ENCODE measurements around the gene SF3A1. TPM values are rescaled to one million over a fixed set of nuclear protein-coding genes. Genes with fewer than 3 reads are reported as not detected.
A peak's percentile ranks its signal among the peaks of the same experiment; 100 is the strongest.

SF3A1 gene
- total RNA-seq, 1 experiment from 2014 or later, result 19.5 TPM

DNA sequence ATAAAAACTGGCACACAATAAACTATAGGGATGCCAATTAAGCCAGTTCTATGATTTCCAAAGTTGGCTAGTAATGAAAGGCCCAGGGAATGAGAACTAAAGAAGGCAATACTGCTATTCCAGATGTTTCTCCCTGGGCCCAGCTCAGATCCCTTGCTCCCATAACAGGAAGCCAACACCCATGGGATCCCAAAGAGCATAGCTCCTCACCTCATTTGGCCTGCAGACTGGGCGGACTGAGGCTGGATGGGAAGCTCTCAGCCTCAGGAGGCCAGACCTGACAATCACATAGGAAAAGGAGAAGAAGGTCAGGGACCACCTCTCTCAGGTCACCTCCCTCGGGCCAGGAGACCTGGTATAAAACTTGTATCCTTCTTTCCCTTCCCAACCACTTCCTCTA, 35.2 kb downstream of the SF3A1 start:
- H3K36me3 ChIP-seq, result peaks cover 17% of the 10 kb centered on the region
- H3K4me3 ChIP-seq, result no peak overlapping the region
- no peak for DNase-seq
- H3K27me3 ChIP-seq, result no peaks in the 10 kb centered on the region
- H3K9me3 ChIP-seq, result no peaks in the 10 kb centered on the region

DNA sequence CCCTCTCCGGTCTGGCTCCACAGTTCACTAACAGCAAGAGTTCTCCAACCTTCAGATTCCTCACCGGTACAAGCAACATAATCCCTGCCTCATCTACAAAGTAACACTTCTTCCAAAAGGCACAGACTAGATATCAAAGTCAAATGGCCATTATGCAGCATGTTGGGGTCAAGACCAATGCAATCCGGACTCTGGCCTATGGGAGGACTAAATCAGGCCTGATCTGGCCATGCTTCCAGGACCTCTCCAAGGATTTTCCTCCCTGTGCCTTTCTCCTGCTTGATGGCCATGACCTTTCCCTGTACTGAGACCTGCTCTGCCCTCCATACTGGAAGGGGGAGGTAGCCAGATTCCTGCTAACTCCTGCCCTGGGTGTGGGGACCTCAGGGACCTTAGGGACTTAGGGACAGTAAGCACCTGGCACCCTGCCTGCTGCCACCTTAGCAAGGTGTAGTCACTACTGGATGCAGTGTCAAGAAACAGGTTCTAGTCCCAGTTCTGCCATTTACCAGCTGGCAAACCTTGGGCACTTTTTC, 36.6 kb downstream of the SF3A1 start:
- H3K4me3 ChIP-seq, result no peak overlapping the region
- no peaks in the 10 kb centered on the region for H3K27me3 ChIP-seq
- no peak for DNase-seq
- H3K36me3 ChIP-seq, result peaks cover 20% of the 10 kb centered on the region
- H3K9me3 ChIP-seq, result no peaks in the 10 kb centered on the region

GRCh38 chr22:30318799-30319419, 37.8 kb downstream of the SF3A1 start:
- Histone ChIP-seq H3K9me3 (no peaks in the 10 kb centered on the region), H3K4me3 (no peak overlapping the region), H3K36me3 (peaks cover 11% of the 10 kb centered on the region), H3K27me3 (no peaks in the 10 kb centered on the region)
- no peak for DNase-seq

GRCh38 chr22:30317778-30318177, 38.9 kb downstream of the SF3A1 start:
- DNase-seq, result no peak
- Histone ChIP-seq H3K9me3 (no peaks in the 10 kb centered on the region), H3K27me3 (no peaks in the 10 kb centered on the region), H3K4me3 (no peak overlapping the region), H3K36me3 (peaks cover 11% of the 10 kb centered on the region)

DNA sequence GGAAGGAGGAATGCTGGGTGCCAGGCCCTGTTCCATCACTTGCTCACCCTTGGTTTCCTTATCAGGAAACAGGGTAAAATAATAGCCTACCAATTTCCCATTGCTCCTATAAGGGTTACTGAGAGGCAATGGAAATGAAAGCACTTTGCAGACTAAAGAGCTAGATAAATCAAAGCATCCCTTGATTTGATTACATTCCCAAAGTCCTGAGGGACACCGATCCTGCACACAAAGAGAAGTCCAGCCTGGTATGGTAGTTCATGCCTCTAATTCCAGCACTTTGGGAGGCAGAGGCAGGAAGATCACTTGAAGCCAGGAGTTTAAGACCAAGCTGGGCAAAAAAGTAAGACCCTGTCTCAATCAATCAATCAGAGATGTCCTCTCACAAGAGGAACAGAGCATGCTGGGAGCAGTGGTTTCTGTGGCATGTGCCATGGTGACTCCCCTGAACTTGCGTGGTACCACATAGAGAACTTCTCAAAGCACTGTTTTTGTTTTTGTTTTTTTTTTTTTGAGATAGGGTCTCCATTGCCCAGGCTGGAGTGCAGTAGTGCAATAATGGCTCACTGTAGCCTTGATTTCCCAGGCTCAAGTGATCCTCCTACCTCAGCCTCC, 40.6 kb downstream of the SF3A1 start:
- H3K36me3 ChIP-seq, result peaks cover 11% of the 10 kb centered on the region
- no peaks in the 10 kb centered on the region for H3K9me3 ChIP-seq
- no peak for DNase-seq
- H3K27me3 ChIP-seq, result no peaks in the 10 kb centered on the region
- no peak overlapping the region for H3K4me3 ChIP-seq

DNA sequence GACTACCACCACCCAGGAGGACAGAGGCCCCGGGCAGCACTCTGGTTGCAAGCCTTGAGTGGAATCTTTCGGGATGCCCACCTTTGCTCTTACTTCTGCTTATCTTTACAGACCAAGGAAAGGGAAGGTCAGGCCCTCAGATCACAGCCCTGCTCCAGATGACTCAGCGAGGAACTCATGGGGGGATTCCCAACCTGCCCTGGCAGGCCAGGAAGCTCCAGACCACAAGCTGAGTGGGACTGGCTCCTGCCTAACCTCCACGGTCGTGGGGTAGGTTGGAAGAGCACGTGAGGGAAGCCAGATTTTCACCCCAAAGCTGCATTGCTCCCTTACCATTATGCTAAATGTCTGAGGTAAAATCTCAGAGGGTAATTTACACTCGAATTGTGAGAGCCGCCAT, 41.8 kb downstream of the SF3A1 start:
- Histone ChIP-seq H3K36me3 (peaks cover 6% of the 10 kb centered on the region), H3K9me3 (no peaks in the 10 kb centered on the region), H3K27me3 (no peaks in the 10 kb centered on the region), H3K4me3 (no peak overlapping the region)
- peak; percentile 31 for DNase-seq

GRCh38 chr22:30313527-30314363, 42.9 kb downstream of the SF3A1 start:
- Histone ChIP-seq H3K9me3 (no peaks in the 10 kb centered on the region), H3K4me3 (no peak overlapping the region), H3K36me3 (peaks cover 4% of the 10 kb centered on the region), H3K27me3 (no peaks in the 10 kb centered on the region)
- no peak for DNase-seq

GRCh38 chr22:30312053-30312452, 44.6 kb downstream of the SF3A1 start:
- DNase-seq, result peak; percentile 93
- Histone ChIP-seq H3K27me3 (no peaks in the 10 kb centered on the region), H3K9me3 (no peaks in the 10 kb centered on the region), H3K4me3 (no peak overlapping the region), H3K36me3 (peaks cover 4% of the 10 kb centered on the region)

DNA sequence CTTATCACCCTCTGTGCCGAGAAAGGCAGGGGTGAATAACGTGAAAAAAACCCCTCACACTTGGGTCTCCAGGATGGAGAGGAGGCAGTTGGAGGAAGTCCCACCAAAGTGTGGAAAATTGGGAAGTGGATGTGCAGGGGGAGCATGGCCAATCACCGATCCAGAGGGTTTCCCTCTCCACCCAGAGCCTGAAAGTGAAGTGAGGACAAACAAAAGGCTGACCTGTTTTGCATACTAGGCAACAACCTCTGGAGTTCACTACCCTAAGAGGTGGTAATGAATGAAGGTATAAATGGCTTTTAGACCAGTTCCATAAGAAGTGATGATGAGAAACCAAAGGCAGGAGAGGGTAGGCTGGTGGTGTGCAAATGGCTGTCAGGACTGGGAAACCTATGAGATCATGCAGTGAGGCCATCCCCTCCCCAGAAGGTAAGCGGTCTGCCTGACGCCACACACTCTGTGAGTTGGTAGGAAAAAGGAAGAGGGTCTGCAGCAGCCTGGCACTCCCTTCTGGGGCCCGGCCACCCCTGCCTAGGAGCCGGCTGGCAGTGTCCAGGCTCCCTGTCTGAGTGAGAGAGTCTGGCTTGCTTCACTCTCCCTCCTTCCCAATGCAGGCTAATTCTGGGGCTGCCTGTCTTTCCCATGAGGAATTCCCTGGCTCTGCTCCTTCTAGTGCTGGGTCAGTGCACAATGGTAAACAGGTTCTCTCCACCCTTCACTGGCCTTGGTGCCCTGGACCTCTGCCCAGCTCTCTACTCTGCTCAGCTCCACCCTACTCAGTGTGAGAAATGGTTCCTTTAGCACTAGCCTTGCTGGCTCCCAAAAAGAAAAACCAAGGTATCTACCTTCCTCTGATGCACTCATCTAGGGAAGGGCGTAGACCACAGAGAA, 45.6 kb downstream of the SF3A1 start:
- peak overlapping the region; percentile 7; the same call in 1 of the 2 replicates for H3K4me3 ChIP-seq
- peak; percentile 94 for DNase-seq

GRCh38 chr22:30309951-30310741, 46.5 kb downstream of the SF3A1 start:
- Histone ChIP-seq H3K9me3 (no peaks in the 10 kb centered on the region), H3K4me3 (no peak overlapping the region), H3K36me3 (no peaks in the 10 kb centered on the region; the same call in 1 of the 2 replicates), H3K27me3 (no peaks in the 10 kb centered on the region)
- DNase-seq, result peak; percentile 71

More for the DNA sequence above, 45.6 kb downstream of the SF3A1 start:
- H3K9me3 ChIP-seq, result no peaks in the 10 kb centered on the region
- H3K27me3 ChIP-seq, result no peaks in the 10 kb centered on the region
- peaks cover 4% of the 10 kb centered on the region for H3K36me3 ChIP-seq

DNA sequence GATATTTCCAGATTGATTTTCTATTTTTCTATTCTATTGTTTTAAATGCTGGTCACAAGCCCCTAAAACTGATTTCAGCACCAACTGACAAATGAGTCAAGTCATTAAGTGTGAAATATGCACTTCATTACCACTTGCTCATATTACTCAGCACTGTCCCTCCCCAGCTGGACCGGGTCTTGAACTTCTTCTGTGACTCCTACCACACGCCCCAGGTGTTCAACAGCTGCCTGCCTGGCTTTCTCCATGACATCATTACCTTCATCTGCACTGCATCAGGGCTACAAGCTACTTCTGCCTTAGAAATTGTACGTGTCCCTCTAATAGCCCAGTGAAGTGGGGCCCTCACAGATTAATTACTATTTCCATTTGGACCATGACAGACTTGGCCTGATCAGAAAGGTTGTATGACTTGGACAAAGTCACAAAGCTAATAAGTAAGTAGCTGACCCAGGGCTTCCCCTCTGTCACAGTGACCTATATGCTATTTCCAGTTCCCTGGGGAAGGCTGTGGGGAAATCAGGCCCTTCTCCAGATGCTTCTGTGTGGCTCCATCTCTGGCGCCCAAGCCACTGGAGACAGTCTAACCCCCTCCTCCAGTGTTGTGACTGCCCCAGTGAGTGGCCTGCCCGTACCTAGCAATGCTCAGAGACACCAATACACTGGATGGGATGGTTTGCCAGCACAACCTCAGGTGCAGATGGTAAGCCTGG, 48.0 kb downstream of the SF3A1 start:
- Histone ChIP-seq H3K9me3 (no peaks in the 10 kb centered on the region), H3K4me3 (no peak overlapping the region), H3K36me3 (peaks cover 3% of the 10 kb centered on the region; the same call in 1 of the 2 replicates), H3K27me3 (no peaks in the 10 kb centered on the region)
- DNase-seq, result peak; percentile 40

- H3K27me3 ChIP-seq, result no peaks in the 10 kb centered on the region
- H3K9me3 ChIP-seq, result no peaks in the 10 kb centered on the region
- no peak overlapping the region for H3K4me3 ChIP-seq
- peaks cover 8% of the 10 kb centered on the region; the same call in 1 of the 2 replicates for H3K36me3 ChIP-seq
- no peak for DNase-seq
Measured at GRCh38 chr22:30308093-30308492, 48.6 kb downstream of the SF3A1 start.

DNA sequence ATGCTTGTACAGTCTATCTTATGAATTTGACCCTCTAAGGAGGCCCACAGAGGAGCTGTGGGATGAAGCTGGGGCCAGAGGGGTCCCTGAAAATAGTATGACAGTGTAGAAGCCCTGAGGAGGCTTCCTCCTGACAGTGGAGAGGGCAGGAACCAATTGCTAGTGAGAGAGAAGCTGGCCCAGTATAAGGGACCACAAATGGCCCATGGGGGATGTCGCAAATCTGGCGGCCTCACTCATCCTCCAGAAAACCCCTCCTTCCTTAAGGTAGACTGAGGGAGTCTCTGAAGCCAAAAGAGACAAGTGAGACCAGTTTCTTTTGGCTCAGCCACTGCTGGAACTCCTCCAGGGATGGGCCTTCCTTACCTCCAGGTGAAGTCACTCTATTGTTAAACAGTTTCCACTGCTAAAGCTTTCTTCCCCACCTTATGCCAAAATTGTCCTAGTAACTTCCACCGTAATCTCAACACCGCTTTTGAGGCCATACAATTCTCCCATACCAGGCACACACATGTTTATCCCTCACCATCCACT, 49.6 kb downstream of the SF3A1 start:
- Histone ChIP-seq H3K4me3 (no peak overlapping the region), H3K9me3 (no peaks in the 10 kb centered on the region), H3K27me3 (no peaks in the 10 kb centered on the region), H3K36me3 (peaks cover 14% of the 10 kb centered on the region)
- no peak for DNase-seq

DNA sequence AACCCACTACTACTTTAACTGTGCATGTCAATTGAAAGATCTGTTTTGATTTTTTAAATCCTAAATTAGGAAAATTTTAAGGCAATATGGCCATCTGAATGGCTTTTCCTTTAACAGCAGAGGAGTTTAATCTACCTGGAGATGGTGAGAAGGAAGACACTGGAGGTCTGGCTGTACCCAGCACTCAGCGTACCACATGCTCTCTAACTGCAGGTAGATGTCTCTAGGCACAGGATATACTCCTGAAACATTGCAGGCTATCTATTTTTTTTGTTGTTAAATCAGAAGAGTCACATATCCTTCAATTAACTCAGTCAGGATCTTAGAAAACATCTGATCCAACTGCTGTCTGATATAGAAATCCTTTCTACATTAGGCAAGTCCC, 50.1 kb downstream of the SF3A1 start:
- Histone ChIP-seq H3K36me3 (peaks cover 14% of the 10 kb centered on the region), H3K9me3 (no peaks in the 10 kb centered on the region), H3K4me3 (no peak overlapping the region), H3K27me3 (no peaks in the 10 kb centered on the region)
- no peak for DNase-seq

Measured in MG63 (cell line).